HG03103 (cell line): ENCODE measurements around the gene COPS4.
A peak's percentile ranks its signal among the peaks of the same experiment; 100 is the strongest.
"Not testable (repeated sequence)": the region's sequence is repeated elsewhere in the genome, so short reads cannot be mapped to it uniquely, and the experiment has no call there.

Source experiments
- ATAC-seq: cut with Tn5 transposase; IDR thresholded peaks from one replicate; pipeline ENCODE4 v1.9.1; 2021; ENCODE audit warnings: low read depth; ENCODE audit not compliant: unreplicated experiment

COPS4 gene

GRCh38 chr4:83022724-83023450 is 12.1 kb upstream of the COPS4 start:
- no peak for ATAC-seq

- ATAC-seq = not testable (repeated sequence)
Measured at GRCh38 chr4:83023599-83023998, 11.4 kb upstream of the COPS4 start.

GRCh38 chr4:83024233-83024632 is 10.8 kb upstream of the COPS4 start:
- no peak for ATAC-seq

GRCh38 chr4:83025563-83025962 is 9.4 kb upstream of the COPS4 start:
- no peak for ATAC-seq

GRCh38 chr4:83028976-83029375 is 6.0 kb upstream of the COPS4 start:
- no peak for ATAC-seq

GRCh38 chr4:83029688-83030087 is 5.3 kb upstream of the COPS4 start:
- ATAC-seq = no peak

GRCh38 chr4:83036991-83037665 is 2.1 kb downstream of the COPS4 start:
- no peak for ATAC-seq

- no peak for ATAC-seq
Measured at GRCh38 chr4:83040269-83040668, 5.3 kb downstream of the COPS4 start.

GRCh38 chr4:83043157-83043556 is 8.2 kb downstream of the COPS4 start:
- not testable (repeated sequence) for ATAC-seq

GRCh38 chr4:83043801-83044407 is 8.9 kb downstream of the COPS4 start:
- ATAC-seq = no peak

GRCh38 chr4:83046693-83047473 is 11.9 kb downstream of the COPS4 start:
- no peak for ATAC-seq

GRCh38 chr4:83048781-83049180 is 13.8 kb downstream of the COPS4 start:
- ATAC-seq = not testable (repeated sequence)

- no peak for ATAC-seq
Measured at GRCh38 chr4:83054928-83055327, 19.9 kb downstream of the COPS4 start.

- no peak for ATAC-seq
Measured at GRCh38 chr4:83062739-83063138, 27.8 kb downstream of the COPS4 start.

GRCh38 chr4:83065266-83065665 is 30.3 kb downstream of the COPS4 start:
- no peak for ATAC-seq

- no peak for ATAC-seq
Measured at GRCh38 chr4:83067058-83067639, 32.2 kb downstream of the COPS4 start.

GRCh38 chr4:83071116-83071515 is 36.1 kb downstream of the COPS4 start:
- no peak for ATAC-seq

GRCh38 chr4:83074086-83074704 is 39.2 kb downstream of the COPS4 start:
- ATAC-seq = peak; percentile 79

- ATAC-seq = not testable (repeated sequence)
Measured at GRCh38 chr4:83074783-83075182, 39.8 kb downstream of the COPS4 start.
